LoVo (cell line): Measurements from ENCODE around the gene IRAK1.

ENCODE experiments used
- DNase-seq: peaks from one replicate; pipeline ENCODE4 v3.0.0-alpha.2; 2016; ENCODE audit warnings: low spot score

IRAK1 gene

DNA sequence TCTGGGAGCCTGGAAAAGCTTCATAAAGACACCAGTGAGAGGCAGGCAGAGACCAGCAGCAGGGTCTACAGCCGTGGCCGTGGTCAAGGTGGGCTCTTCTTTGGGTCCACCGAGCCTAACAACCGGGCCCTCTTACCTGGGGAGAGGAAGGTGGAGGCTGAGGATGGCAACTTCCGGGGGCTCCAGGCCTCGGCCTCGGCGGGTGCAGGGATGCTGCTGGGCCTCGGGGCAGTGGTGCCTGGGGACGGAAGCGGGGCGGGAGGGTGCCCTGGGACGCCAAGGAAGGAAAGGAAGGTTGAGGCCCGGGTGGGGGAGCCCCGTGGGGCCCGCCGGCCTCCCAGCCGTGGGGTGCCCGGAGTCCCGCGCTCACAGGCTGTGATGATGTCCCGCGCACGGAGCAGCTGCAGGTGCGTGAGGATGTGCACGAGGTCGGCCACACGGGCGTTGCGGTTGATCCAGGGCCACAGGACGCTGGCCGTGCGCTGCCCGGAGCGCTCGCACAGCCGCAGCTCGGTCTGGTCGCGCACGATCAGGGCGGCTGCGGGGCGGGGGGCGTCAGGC is 561 bp downstream of the IRAK1 start:
- no peak for DNase-seq

DNA sequence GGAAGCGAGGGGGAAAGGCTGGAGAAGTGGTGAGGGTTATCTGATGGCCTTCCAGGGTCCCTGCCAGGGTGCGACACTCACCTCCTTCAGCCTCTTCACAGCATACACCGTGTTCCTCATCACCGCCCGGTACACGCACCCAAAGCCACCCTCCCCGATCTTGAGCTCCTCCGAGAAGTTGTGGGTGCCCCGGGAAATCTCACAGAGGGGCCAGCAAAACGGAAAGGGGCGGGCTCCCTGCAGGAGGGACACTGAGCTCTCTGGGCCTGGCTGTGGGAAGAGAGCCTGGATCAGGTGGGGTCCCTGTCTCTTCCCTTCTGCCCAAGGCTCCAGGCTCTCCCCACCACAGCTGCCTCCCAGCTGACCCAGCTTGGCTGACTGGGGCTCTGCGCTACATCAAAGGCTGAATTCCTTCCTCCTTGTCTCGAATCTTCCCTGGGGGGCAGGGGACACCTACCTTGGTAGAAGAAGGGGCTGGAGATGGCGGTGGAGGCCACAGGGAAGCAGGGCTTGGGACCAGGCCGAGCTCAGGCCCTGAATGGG is 1.1 kb downstream of the IRAK1 start:
- DNase-seq = no peak

DNA sequence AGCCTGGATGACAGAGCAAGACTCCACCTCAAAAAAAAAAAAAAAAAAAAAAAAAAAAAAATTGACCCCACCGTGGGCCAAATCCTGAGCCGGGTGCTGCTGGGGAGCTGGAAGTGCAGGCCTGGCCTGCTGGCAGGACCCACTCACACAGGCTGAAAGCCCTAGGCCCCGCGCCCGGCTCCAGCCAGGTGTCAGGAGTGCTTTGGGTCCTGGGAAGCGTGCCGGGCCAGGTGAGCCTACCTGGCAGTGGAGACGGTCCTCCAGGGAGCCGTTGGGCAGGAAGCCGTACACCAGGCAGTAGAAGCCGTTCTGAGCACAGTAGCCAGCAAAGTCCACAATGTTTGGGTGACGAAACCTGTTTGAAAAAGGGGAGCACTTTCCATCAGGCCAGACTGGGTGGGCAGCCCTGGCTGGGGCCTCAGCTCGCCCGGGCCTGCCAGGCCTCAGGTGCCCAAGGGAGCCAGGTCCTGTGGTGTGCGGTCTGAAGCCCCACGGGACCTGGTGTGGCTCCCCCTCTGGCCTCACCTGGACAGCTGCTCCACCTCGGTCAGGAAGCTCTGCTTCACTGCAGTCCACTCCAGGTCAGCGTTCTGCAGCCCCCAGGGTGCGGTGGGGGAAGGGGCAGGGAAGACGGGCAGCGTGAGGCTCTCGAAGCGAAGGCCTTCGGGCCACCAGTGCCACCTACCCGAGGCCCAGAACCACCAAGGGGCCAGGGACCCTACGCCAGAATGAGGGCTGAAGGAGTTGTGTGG is 1.8 kb downstream of the IRAK1 start:
- DNase-seq = no peak

DNA sequence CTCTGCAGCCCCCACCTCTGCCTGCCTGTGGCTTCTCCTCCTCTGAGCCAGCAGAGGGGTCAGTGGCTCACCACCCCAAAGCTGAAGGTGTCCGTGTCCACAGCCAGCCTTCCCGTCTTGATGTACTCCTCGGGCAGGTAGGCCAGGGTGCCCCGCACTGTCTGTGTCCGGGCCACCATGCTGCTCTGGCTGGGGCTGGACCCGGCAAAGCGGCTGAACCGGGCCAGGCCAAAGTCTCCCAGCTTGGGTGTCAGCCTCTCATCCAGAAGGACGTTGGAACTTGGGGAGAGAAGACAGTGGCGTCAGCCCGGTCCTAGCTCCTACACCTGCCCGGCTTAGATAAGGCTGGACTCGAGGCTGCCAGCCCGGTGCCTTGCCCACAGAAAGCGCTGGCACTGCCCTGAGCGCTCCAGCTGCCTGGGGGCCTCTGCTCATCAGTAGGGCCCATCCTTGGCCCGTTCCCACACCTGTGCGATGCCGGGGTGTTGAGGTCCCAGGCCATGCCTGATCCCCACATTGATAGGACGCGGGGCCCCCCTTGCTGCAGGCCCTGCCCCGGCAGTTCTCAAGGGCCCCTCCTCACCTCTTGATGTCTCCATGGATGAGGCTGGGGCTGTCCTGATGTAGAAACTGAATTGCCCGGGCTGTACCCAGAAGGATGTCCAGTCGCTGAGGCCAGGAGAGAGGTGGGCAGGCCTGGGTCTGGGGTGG is 3.2 kb downstream of the IRAK1 start:
- DNase-seq = no peak

DNA sequence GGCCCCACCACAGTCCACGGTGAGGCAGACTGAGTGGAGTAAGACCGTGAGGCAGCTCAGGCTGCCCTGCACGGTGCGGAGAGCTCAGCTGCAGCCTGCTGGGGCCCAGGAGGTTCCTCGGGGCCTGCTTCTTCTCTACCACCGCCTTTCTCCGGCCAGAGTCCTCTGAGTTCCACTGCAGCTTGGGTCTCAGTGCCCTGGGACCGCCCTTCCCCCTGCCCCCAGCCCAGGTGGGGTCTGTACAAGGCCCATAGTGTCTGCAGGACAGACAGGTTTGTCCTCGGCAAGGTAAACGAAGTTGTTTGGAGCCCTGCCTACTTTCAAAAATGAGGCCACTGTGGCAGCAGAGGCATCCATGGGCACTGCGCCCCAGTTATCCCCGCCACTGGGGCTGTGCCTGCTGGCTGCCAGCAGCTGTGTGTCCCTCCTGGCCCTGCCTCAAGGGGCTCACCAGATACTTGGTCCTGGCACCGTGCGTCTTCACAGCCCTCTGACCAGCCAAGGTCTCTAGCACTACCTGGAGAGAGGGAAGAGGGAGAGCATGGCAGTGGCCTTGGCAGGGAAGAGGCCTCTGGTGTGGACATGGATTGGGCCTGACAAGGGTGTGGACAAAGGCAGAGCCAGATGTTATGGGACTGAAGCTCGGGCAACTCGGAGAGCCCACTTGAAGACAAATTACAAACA is 4.0 kb downstream of the IRAK1 start:
- DNase-seq = no peak

DNA sequence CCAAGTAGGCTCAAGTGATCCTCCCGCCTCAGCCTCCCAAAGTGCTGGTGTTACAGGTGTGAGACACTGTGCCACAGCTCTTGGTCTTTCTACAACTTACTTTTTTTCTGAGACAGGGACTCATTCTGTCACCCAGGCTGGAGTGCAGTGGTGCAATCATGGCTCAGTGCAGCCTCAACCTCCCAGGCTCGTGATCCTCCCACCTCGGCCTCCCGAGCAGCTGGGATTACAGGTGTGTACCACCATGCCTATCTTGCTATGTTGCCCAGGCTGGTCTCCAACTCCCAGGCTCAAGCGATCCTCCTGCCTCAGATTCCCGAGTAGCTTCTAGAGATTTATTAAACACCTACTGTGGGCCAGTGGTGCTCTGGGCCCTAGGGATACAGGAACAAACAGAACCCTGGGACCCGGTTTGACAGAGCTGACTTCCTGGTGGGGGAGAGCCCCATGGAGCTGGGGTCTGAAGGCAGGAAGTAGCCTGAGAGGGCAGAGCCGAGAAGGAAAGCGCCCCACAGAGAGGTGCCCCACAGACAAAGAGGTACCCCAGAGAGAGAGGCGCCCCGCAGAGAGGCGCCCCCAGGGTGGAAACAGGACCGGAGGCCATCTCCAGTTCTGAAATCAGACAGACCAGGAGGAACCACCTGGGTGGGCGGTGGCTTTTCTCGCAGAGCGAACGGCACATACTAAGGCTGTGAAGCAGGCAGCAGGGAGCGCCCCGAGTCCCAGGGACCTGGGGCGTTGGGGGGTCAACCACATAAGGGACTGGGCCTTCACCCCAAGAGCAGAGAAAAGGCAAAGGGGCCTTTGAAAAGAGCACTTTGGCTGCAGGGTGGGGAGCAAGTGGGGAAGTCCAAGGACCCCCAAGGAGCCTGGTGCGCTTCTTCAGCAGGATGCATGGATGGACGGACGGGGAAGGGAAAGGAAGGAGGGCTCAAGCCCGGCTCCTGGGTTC is 5.0 kb downstream of the IRAK1 start:
- DNase-seq = no peak

DNA sequence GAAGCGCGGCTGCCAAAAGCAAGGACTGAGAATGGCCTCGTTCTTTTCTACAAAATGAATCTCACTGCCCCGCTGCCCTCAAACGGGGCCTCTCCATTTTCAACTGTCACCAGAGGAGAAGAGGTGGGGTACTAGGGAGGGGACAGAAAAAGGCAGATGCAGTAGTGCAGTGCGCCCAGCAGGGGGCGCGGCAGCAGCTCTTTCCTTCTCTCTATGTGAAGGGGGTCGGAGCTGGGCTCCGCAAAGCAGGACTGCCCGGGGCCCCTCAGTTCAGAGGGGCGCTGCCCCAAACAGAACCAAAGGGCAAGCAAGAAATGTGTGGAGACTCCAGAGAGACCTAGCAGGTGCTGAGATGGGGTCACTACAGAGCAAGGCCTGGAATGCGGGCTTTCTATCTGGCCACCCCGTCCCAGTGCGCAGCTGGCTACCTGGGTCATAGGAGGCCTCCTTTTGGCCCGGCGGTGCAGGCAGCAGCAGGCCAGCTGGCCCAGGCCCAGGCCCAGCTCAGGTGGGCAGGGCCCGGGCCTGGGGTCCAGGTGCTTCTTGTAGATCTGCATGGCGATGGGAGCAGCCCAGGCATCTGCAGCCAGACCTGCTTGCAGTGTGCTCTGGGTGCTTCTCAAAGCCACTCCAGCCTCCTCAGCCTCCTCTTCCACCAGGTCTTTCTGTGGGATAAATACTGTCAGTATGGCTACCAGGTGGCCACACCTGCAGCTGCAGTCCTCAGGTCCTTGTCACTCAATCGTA is 5.9 kb downstream of the IRAK1 start:
- no peak for DNase-seq

DNA sequence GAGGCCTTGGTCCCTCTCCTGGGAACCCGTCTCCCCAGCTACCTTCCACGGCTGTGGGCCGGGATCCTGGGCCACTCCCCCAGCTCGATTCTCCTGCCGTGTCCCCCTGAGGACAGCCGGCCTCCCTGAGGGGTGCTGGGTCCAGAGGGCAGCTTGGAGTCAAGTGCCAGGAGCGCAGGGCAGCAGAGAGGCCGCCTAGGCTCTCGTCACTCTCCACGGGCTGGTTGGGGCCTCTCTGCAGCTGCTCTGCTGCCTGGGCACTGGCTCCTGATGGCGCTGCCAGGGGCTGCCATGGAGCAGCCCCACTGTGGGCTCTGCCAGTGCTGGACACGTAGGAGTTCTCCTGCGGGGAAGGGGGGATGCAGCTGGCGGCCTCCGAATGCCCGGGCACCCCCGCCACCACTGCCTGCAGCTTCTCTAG is 6.7 kb downstream of the IRAK1 start:
- DNase-seq = no peak

DNA sequence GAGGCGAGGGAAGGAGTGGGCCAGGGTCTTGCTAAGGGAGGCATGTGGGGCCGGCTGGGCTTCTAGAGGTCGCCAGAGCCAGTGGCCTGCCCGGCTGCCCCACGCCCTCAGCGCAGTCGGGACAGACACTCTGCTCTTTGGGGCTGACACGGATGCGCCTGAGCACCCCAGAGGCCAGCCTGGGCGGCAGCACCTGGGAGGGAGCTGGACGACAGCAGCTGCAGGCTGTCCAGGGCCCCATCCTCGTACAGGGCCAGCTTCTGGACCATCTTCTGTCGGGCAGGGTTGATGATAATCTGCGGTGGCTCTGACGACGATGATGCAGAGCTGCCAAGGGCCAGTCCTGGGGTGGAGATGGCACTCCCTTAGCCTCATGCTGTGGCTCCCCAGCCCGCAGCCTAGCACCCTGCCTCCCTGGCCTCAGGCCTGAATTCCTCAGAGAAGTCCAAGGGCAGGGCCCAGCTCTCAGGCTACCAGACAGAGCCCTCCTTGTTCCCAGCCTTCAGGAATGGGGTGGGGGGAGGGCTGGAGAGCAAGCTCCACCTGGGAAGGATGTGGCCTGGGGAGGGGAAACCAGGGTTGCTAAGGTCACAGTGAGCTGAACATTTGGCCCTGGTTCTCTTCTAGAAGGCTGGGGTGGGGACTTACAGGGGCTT is 7.2 kb downstream of the IRAK1 start:
- DNase-seq = no peak

DNA sequence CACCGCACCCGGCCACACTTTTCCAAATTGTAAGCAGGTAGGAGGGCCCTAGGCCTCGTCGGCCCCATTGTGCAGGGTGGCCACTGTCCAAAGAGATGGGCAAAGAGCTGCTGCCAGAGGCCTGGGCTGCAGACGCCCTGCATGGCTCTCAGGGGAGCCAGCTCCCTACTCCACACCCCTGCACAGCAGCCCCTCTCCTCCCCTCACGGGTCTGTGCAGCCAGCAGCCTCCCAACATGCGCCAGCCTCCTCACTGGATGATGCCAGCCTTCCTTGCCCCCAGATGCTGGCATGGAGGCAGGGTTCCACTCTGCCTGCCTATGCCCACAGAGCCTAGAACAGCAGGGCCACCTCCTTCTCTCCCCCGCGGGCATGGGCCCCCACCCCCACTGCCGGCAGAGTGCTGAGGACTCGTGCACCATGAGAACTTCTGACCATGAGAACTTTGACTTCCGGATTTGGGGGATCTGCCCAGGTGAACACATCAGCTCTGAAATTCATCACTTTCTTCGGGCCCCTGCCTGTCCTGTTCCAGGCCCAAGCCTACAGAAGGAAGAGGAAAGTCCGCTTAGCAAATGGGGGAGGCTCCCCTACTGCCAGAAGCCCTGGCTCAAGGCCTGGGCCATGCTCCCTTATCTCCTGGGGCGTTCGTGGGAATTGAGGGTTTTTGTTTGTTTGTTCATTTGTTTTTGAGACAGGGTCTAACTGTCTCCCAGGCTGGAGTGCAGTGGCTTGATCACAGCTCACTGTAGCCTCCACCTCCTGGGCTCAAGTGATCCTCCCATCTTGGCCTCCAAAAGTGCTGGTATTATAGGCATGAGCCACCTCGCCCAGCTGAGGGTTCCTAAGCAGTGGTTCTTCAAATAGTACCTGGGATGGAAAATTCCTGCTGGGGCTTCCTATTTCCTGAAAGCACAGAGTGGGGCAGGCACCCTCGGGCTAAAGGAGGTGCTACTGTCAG is 8.0 kb downstream of the IRAK1 start:
- DNase-seq = no peak

DNA sequence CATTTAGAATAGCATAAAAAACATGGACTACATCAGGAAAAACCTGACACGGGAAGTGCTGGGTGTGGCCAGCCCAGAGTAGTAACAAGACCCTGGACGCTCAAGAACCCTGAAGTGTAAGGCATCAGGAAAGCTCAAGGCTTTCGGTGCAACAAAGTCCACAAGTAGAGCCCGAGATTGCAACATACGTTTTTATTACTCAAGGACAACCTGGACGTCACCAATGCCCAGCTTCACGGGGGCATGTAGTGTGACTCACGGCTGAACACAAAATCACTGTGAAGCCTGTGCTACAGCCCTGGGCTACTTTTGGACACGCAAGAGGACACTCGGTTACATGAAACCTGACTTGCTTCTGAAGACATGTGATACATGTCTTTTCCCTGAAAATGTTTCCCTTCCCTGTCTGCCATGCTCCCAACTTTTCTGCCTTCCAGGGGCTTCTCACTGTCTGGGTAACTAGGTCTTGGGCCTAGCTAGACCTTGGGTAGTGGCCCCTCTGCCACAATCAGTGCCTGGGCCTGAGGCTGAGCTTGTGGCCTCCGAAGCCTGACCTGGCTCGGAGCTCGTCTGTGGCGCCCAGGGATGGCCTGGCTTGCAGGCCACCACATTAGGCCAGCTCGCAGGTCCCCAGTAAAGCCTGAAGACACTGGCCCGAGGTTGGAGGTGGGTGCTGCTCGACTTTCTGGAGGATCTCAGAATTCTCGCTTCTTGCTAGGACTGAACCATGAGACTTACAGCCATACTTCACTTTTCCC is 9.2 kb downstream of the IRAK1 start:
- DNase-seq = no peak

DNA sequence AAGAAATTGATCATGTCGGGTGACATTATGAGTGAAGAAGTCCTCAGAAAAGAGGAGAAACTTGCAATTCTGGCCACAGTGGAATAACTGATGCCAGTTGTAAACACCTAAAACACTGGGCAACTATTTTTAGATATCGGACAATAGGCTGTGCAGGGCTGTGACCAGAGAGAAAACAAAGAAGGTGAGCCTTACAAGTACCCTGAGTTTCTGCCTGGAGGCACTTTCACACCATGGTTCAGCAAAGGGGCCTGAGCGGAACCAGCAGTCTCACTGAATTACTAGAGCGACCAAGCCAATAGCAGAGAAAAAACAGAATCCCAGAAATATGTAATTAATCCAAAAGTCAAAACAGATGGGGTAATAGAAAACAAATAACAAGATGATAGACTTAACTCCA is 11.2 kb downstream of the IRAK1 start:
- DNase-seq = no peak

DNA sequence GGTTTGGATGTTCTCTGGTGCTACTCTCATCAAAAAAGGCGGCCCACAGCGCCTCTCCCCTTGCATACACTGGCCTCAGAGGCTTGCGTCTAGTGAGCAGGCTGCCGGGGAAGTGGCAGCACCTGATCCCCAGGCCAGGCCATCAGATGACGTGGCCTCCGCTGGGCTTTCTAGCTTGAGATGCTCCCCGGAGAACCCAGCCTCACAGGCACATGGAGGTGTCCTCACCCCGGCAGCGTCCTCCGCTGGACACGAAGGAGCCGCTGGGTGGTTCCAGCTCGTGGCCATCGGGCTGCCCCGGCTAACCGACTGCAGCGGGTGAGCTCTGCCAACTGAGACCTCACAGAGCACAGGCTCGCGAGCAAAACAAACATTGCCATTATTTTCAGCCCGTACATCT is 12.8 kb downstream of the IRAK1 start:
- no peak for DNase-seq

DNA sequence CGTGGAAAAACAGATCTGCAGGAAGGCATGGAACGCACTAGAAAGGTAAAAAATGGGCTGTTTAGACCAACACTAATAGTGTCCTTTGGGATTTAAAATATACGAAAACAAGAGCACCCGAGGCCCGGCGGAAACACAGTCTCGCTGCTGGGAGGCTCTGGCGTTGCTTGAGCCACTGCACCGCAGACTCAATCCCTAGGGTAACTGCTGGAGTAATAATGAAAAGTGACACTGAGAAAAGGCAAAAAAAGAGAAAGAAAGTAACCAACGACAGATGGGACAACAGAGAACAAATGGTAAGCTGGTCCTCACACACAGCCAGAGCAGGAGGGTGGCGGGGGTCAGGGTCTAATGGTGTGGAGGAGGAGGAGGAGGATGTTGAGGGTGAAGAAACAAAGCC is 15.4 kb downstream of the IRAK1 start:
- DNase-seq = no peak

DNA sequence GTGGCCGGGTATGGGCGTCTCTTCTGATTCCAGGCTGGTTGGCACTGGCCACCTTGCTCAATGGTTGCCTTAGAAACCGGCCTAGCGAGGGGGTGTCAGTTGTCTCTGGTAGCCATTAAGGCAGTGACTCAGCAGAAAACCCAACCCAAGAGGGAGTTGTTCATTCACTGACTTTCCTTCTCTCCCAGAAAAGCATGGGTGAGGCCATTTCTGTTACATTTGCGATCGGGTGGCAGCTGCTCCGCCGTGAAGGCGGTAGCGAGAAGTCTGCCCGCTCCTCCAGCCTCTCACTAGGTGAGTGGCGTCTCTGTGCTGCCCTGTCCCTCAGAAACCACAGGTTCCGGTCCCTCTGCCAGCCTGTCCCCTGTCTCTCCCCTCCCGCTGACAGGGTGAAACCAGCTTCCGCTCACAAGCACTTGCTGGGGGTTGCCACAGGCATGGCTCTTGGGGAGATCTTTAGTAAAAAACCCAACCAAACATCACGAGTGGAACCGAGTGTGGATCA is 17.4 kb downstream of the IRAK1 start:
- no peak for DNase-seq

DNA sequence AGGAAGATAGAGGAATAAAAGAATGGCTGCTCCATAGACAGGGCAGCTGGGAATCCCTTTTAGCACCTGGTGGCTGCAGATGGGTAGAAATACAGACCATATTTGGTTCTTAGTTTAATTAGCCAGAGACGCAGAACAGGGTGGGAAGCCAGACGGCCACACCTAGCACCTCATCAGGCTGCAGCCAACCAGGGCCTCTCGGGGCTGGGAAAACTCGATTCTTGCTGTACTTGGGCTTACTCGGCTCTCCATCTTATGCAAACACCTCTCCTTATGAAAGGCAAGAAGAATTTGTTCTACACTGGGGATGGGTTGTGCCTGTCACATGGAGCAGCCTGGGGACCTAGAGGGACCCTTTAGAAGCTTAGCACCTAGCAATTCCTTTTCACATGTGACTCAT is 19.7 kb downstream of the IRAK1 start:
- DNase-seq = no peak

DNA sequence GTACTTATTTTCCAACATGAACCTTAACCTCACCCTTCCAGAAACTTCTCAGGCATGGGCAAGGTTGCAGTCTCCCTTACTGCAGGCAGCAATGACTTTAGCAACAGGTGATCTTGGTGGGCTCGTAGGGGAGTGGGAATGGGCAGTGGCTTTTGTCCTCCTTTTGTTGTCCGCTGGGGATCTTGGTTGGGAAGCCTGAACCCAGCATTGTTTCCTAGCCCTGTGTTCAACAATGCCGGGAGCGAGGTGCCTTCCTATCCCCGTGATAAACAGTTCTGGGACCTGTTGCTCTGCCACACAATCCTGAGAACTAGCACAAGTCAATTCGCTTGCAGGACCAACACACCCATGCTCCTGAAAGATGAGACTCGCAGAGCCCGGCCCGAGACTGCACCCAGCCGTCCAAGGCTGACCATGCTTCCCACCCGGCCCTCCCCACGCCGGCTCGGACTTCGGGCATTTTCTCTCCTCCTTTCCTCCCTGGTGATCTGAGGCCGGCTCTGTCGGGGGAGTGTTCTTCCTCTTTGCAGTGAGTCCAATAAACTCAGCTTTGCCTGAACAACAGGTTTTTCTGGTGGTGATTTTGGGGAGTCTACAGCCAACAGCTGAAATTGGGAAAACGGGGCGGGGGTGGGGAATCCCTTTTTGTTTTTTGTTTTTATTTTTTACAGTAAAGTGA is 20.2 kb downstream of the IRAK1 start:
- no peak for DNase-seq
